SJCRH30 (cell line): ENCODE data around the gene PLBD1. TPM values are rescaled to one million over a fixed set of nuclear protein-coding genes. Genes with fewer than 3 reads are reported as not detected.
A peak's percentile ranks its signal among the peaks of the same experiment; 100 is the strongest.

Experiments
- DNase-seq, 2 experiments: peaks; one replicate each; pipeline ENCODE4 v3.0.0-alpha.2; 2015 to 2020
- H3K27ac ChIP-seq: fragments of 250-450 bp; sonication (Bioruptor Pico); 2 replicates; pipeline ENCODE4 v1.5.1; 2020; ENCODE audit warnings: mild to moderate bottlenecking, moderate library complexity
- H3K27me3 ChIP-seq: fragments of 250-450 bp; sonication (Bioruptor Pico); 2 replicates; pipeline ENCODE4 v1.5.1; 2020; ENCODE audit warnings: mild to moderate bottlenecking, moderate library complexity
- H3K36me3 ChIP-seq: fragments of 250-450 bp; sonication (Bioruptor Pico); 2 replicates; pipeline ENCODE4 v1.5.1; 2020; ENCODE audit warnings: mild to moderate bottlenecking, moderate library complexity
- H3K4me1 ChIP-seq: fragments of 250-450 bp; sonication (Bioruptor Pico); 2 replicates; pipeline ENCODE4 v1.5.1; 2020; ENCODE audit warnings: mild to moderate bottlenecking, moderate library complexity
- H3K4me3 ChIP-seq: fragments of 250-450 bp; sonication (Bioruptor Pico); 2 replicates; pipeline ENCODE4 v1.5.1; 2020; ENCODE audit warnings: mild to moderate bottlenecking, moderate library complexity
- H3K9me3 ChIP-seq: fragments of 250-450 bp; sonication (Bioruptor Pico); replicated peaks from 2 replicates; pipeline ENCODE4 v1.5.1; 2020; ENCODE audit warnings: mild to moderate bottlenecking, moderate library complexity
- total RNA-seq: library from RNA; depleted of rRNA; stranded (reverse); fragments of >200 nt; shearing (Covaris generic); gene quantifications from 2 replicates; pipeline ENCODE4 v1.2.3, GENCODE V29; 2014; rRNA removed

The PLBD1 gene
- total RNA-seq, 1 experiment from 2014 or later = not detected

- H3K27ac ChIP-seq = no peak overlapping the region
- no peaks in the 10 kb centered on the region for H3K9me3 ChIP-seq
- peaks cover 44% of the 10 kb centered on the region for H3K36me3 ChIP-seq
- H3K27me3 ChIP-seq = no peaks in the 10 kb centered on the region
- no peak for DNase-seq
- no peaks in the 10 kb centered on the region for H3K4me1 ChIP-seq
- H3K4me3 ChIP-seq = no peak overlapping the region
These were observed 72.4 kb downstream of the PLBD1 start for GRCh38 chr12:14495326-14495725.

- H3K9me3 ChIP-seq = no peaks in the 10 kb centered on the region
- no peaks in the 10 kb centered on the region for H3K27me3 ChIP-seq
- peaks cover 44% of the 10 kb centered on the region for H3K36me3 ChIP-seq
- no peak overlapping the region for H3K4me3 ChIP-seq
- no peak overlapping the region for H3K27ac ChIP-seq
- no peaks in the 10 kb centered on the region for H3K4me1 ChIP-seq
- DNase-seq = no peak
These were observed 84.8 kb downstream of the PLBD1 start for GRCh38 chr12:14482886-14483285.

GRCh38 chr12:14482361-14482760 lies 85.3 kb downstream of the PLBD1 start:
- no peak for DNase-seq
- Histone ChIP-seq H3K27me3 (no peaks in the 10 kb centered on the region), H3K27ac (no peak overlapping the region), H3K4me1 (no peaks in the 10 kb centered on the region), H3K36me3 (peaks cover 46% of the 10 kb centered on the region), H3K9me3 (no peaks in the 10 kb centered on the region), H3K4me3 (no peak overlapping the region)

GRCh38 chr12:14481201-14481600 lies 86.5 kb downstream of the PLBD1 start:
- H3K4me3 ChIP-seq = no peak overlapping the region
- peaks cover 55% of the 10 kb centered on the region for H3K36me3 ChIP-seq
- H3K9me3 ChIP-seq = no peaks in the 10 kb centered on the region
- no peaks in the 10 kb centered on the region for H3K27me3 ChIP-seq
- no peak overlapping the region for H3K27ac ChIP-seq
- no peak for DNase-seq
- no peaks in the 10 kb centered on the region for H3K4me1 ChIP-seq

- no peak overlapping the region for H3K4me3 ChIP-seq
- H3K27ac ChIP-seq = no peak overlapping the region
- DNase-seq = no peak
- H3K27me3 ChIP-seq = no peaks in the 10 kb centered on the region
- H3K4me1 ChIP-seq = no peaks in the 10 kb centered on the region
- peaks cover 4% of the 10 kb centered on the region for H3K9me3 ChIP-seq
- H3K36me3 ChIP-seq = peaks cover 62% of the 10 kb centered on the region
These were observed 88.7 kb downstream of the PLBD1 start for GRCh38 chr12:14479004-14479403.

- Histone ChIP-seq H3K36me3 (peaks cover 53% of the 10 kb centered on the region), H3K9me3 (peaks cover 18% of the 10 kb centered on the region), H3K27me3 (no peaks in the 10 kb centered on the region), H3K4me3 (no peak overlapping the region), H3K27ac (no peak overlapping the region), H3K4me1 (no peaks in the 10 kb centered on the region)
- peak in 1 of 2 experiments; percentile 38 for DNase-seq
These were observed 93.9 kb downstream of the PLBD1 start for GRCh38 chr12:14473707-14474287.

GRCh38 chr12:14471497-14471896 lies 96.2 kb downstream of the PLBD1 start:
- Histone ChIP-seq H3K4me3 (no peak overlapping the region), H3K27ac (no peak overlapping the region), H3K36me3 (peaks cover 48% of the 10 kb centered on the region), H3K27me3 (no peaks in the 10 kb centered on the region), H3K4me1 (no peaks in the 10 kb centered on the region), H3K9me3 (peaks cover 18% of the 10 kb centered on the region)
- no peak for DNase-seq

GRCh38 chr12:14460212-14460841 lies 107.4 kb downstream of the PLBD1 start:
- no peak for DNase-seq
- Histone ChIP-seq H3K4me1 (no peaks in the 10 kb centered on the region), H3K9me3 (no peaks in the 10 kb centered on the region), H3K4me3 (no peak overlapping the region), H3K27ac (no peak overlapping the region), H3K27me3 (no peaks in the 10 kb centered on the region), H3K36me3 (peaks cover 58% of the 10 kb centered on the region)

GRCh38 chr12:14454098-14454907 lies 113.4 kb downstream of the PLBD1 start:
- H3K4me1 ChIP-seq = no peaks in the 10 kb centered on the region
- no peaks in the 10 kb centered on the region for H3K9me3 ChIP-seq
- DNase-seq = peak; percentile 35 to 65
- no peak overlapping the region for H3K27ac ChIP-seq
- peaks cover 68% of the 10 kb centered on the region for H3K36me3 ChIP-seq
- no peak overlapping the region for H3K4me3 ChIP-seq
- H3K27me3 ChIP-seq = no peaks in the 10 kb centered on the region

Other genes starting within 250 kb of the PLBD1 start
- 55.7 and 61.6 TPM in 2 replicates for gene ATF7IP, start 202.2 kb downstream of the PLBD1 start, total RNA-seq
- gene GUCY2C, start 128.7 kb upstream of the PLBD1 start, total RNA-seq = not detected in 2 replicates
- 50.6 and 65.1 TPM in 2 replicates for gene WBP11, start 235.6 kb upstream of the PLBD1 start, total RNA-seq
- gene C12orf60, start 235.8 kb upstream of the PLBD1 start, total RNA-seq = 1.2 and 1.8 TPM in 2 replicates
- not detected in 2 replicates for gene SMCO3, start 246.3 kb upstream of the PLBD1 start, total RNA-seq